IMR-90 (cell line): Measurements from ENCODE around the gene SORCS1. TPM values are rescaled to one million over a fixed set of nuclear protein-coding genes. Genes with fewer than 3 reads are reported as not detected.

ENCODE experiments used
- ATAC-seq: fragments of 200-7000 bp; cut with Tn5 transposase; 2 replicates; pipeline ENCODE4 v1.9.1; 2020; ENCODE audit warnings: low read depth, mild to moderate bottlenecking, moderate library complexity
- BruUV-seq: library from RNA; stranded (reverse); fragments of 400-500 nt; replicated peaks from 2 replicates; lab custom pipeline; 2021; lab: Mats Ljungman, UMichigan
- CTCF ChIA-PET: fragments of 300-600 bp; formaldehyde crosslinking; extraction: SDS; loops from one replicate; lab custom pipeline; 2021; ENCODE audit warnings: antibody characterized with exemption; lab: Yijun Ruan, JAX
- POLR2A ChIA-PET: fragments of 300-600 bp; sonication (Branson Sonifier 250); formaldehyde crosslinking; loops from one replicate; lab custom pipeline; 2022; ENCODE audit warnings: antibody characterized with exemption; ENCODE audit not compliant: unreplicated experiment; lab: Charles Lee
- DNase-seq: peaks from one replicate; pipeline ENCODE4 v3.0.0; 2013
- H2AFZ ChIP-seq: replicated peaks from 2 replicates; pipeline ENCODE3; 2013; ENCODE audit warnings: low read length, mild to moderate bottlenecking; ENCODE audit not compliant: poor library complexity
- H2AK5ac ChIP-seq: 2 replicates; pipeline ENCODE4 v1.6.1; 2013; ENCODE audit warnings: low read depth, low read length, inconsistent platforms
- H2AK9ac ChIP-seq: replicated peaks from 2 replicates; pipeline ENCODE3; 2013; ENCODE audit warnings: mild to moderate bottlenecking, low read depth, low read length, moderate library complexity; ENCODE audit not compliant: poor library complexity
- H2BK120ac ChIP-seq: 2 replicates; pipeline ENCODE4 v1.6.1; 2013; ENCODE audit warnings: low read depth, low read length, inconsistent platforms
- H2BK15ac ChIP-seq: 3 replicates; pipeline ENCODE4 v1.6.1; 2013; ENCODE audit warnings: low read depth, low read length, inconsistent platforms
- H2BK20ac ChIP-seq: 2 replicates; pipeline ENCODE4 v1.6.1; 2013; ENCODE audit warnings: low read depth, mild to moderate bottlenecking, inconsistent platforms, low read length, moderate library complexity
- H2BK5ac ChIP-seq: 2 replicates; pipeline ENCODE4 v1.6.1; 2013; ENCODE audit warnings: mild to moderate bottlenecking, low read depth, low read length, inconsistent platforms; ENCODE audit not compliant: poor library complexity, severe bottlenecking
- H3K14ac ChIP-seq: replicated peaks from 2 replicates; pipeline ENCODE4 v1.6.1; 2013; ENCODE audit warnings: low read depth, low read length, inconsistent platforms
- H3K18ac ChIP-seq: 2 replicates; pipeline ENCODE4 v1.6.1; 2013; ENCODE audit warnings: low read depth, low read length, control low read depth
- H3K23ac ChIP-seq: 2 replicates; pipeline ENCODE4 v1.6.1; 2013; ENCODE audit warnings: low read depth, low read length, inconsistent platforms
- H3K27ac ChIP-seq: 2 replicates; pipeline ENCODE4 v1.5.1; 2013; ENCODE audit warnings: mild to moderate bottlenecking, control low read depth, low read length; ENCODE audit not compliant: insufficient read depth
- H3K27me3 ChIP-seq: 2 replicates; pipeline ENCODE4 v1.6.1; 2013; ENCODE audit warnings: low read length; ENCODE audit not compliant: control insufficient read depth, insufficient read depth
- H3K36me3 ChIP-seq: 2 replicates; pipeline ENCODE4 v1.6.1; 2013; ENCODE audit warnings: low read length, mixed read lengths; ENCODE audit not compliant: control insufficient read depth, insufficient read depth
- H3K4ac ChIP-seq: 2 replicates; pipeline ENCODE4 v1.6.1; 2013; ENCODE audit warnings: low read depth, low read length, inconsistent platforms
- H3K4me1 ChIP-seq: 2 replicates; pipeline ENCODE4 v1.6.1; 2013; ENCODE audit warnings: low read length, mixed read lengths; ENCODE audit not compliant: control insufficient read depth, insufficient read depth
- H3K4me2 ChIP-seq: 2 replicates; pipeline ENCODE4 v1.6.1; 2013; ENCODE audit warnings: low read depth, mild to moderate bottlenecking, control low read depth, low read length, moderate library complexity
- H3K4me3 ChIP-seq: 2 replicates; pipeline ENCODE4 v1.5.1; 2013; ENCODE audit warnings: low read depth, mild to moderate bottlenecking, control low read depth, low read length, moderate library complexity; ENCODE audit not compliant: insufficient read depth
- H3K56ac ChIP-seq: 2 replicates; pipeline ENCODE4 v1.6.1; 2013; ENCODE audit warnings: low read length, inconsistent platforms; ENCODE audit not compliant: insufficient read depth; ENCODE audit errors: extremely low read depth
- H3K79me1 ChIP-seq, 2 experiments: 2 replicates each; pipeline ENCODE4 v1.6.1; 2013; ENCODE audit warnings: low read length in 2 of 2, inconsistent platforms in 1 of 2, low read depth in 1 of 2
- H3K9ac ChIP-seq: 2 replicates; pipeline ENCODE4 v1.6.1; 2013; ENCODE audit warnings: low read depth, low read length, control low read depth
- H3K9me1 ChIP-seq: 2 replicates; pipeline ENCODE4 v1.6.1; 2013; ENCODE audit warnings: low read length, inconsistent platforms; ENCODE audit not compliant: insufficient read depth
- H3K9me3 ChIP-seq: 2 replicates; pipeline ENCODE4 v1.6.1; 2013; ENCODE audit warnings: low read length; ENCODE audit not compliant: control insufficient read depth, insufficient read depth
- H4K20me1 ChIP-seq: 2 replicates; pipeline ENCODE4 v1.6.1; 2013; ENCODE audit warnings: low read length, inconsistent platforms; ENCODE audit not compliant: insufficient read depth
- H4K5ac ChIP-seq: 2 replicates; pipeline ENCODE4 v1.6.1; 2013; ENCODE audit warnings: mild to moderate bottlenecking, low read depth, low read length, control low read depth
- H4K8ac ChIP-seq, 2 experiments: 2 replicates each; pipeline ENCODE4 v1.6.1; 2013; ENCODE audit warnings: low read depth in 2 of 2, low read length in 2 of 2, control low read depth in 1 of 2, inconsistent platforms in 1 of 2
- H4K91ac ChIP-seq: 2 replicates; pipeline ENCODE4 v1.6.1; 2013; ENCODE audit warnings: low read depth, low read length, inconsistent platforms; ENCODE audit not compliant: insufficient read depth
- BHLHE40 ChIP-seq: fragments of 150-350 bp; IDR thresholded peaks from 2 replicates; pipeline ENCODE4 v1.6.1; 2016; ENCODE audit warnings: mild to moderate bottlenecking, low read depth, low read length
- CEBPB ChIP-seq: IDR thresholded peaks from 2 replicates; pipeline ENCODE4 v1.6.1; 2012; ENCODE audit warnings: low read depth, low read length, improper control_type of control experiment
- CHD1 ChIP-seq: IDR thresholded peaks from 2 replicates; pipeline ENCODE4 v1.6.1; 2012; ENCODE audit warnings: low read depth, low read length, improper control_type of control experiment
- MAZ ChIP-seq: IDR thresholded peaks from 2 replicates; pipeline ENCODE4 v1.6.1; 2012; ENCODE audit warnings: low read depth, mild to moderate bottlenecking, low read length, improper control_type of control experiment, moderate library complexity, borderline replicate concordance
- MXI1 ChIP-seq: IDR thresholded peaks from 2 replicates; pipeline ENCODE4 v1.6.1; 2012; ENCODE audit warnings: low read depth, mild to moderate bottlenecking, low read length, moderate library complexity, borderline replicate concordance
- NFE2L2 ChIP-seq: fragments of 150-350 bp; IDR thresholded peaks from 2 replicates; pipeline ENCODE4 v1.6.1; 2016; ENCODE audit warnings: low read depth, mild to moderate bottlenecking, low read length
- POLR2A ChIP-seq: IDR thresholded peaks from 2 replicates; pipeline ENCODE4 v1.6.1; 2012; ENCODE audit warnings: mild to moderate bottlenecking, low read depth, low read length
- RAD21 ChIP-seq: IDR thresholded peaks from 2 replicates; pipeline ENCODE4 v1.6.1; 2012; ENCODE audit warnings: low read length, improper control_type of control experiment
- RCOR1 ChIP-seq: IDR thresholded peaks from 2 replicates; pipeline ENCODE4 v1.6.1; 2012; ENCODE audit warnings: mild to moderate bottlenecking, low read length, improper control_type of control experiment; ENCODE audit not compliant: insufficient replicate concordance
- RFX5 ChIP-seq: IDR thresholded peaks from 2 replicates; pipeline ENCODE4 v1.8.0; 2012; ENCODE audit warnings: low read depth, mild to moderate bottlenecking, low read length, moderate library complexity
- SMC3 ChIP-seq: fragments of 150-350 bp; IDR thresholded peaks from 2 replicates; pipeline ENCODE4 v1.6.1; 2016; ENCODE audit warnings: low read depth, mild to moderate bottlenecking, antibody characterized with exemption, low read length, moderate library complexity
- WGBS, 2 experiments: methylation state at CpG; one replicate each; pipeline versions ENCODE4 v1.1.5 to v1.1.7; 2013; ENCODE audit warnings: missing lambda C conversion rate in 2 of 2; ENCODE audit not compliant: insufficient read length in 1 of 2; ENCODE audit errors: extremely low coverage in 2 of 2; 5-methylcytosine and 5-hydroxymethylcytosine counted together
- dilution Hi-C: fragments of 300-500 bp; cut with HindIII; formaldehyde crosslinking; loops from one replicate; pipeline ENCODE4 v1.14.3; 2018; ENCODE audit warnings: low sequenced_read_pairs; ENCODE audit not compliant: unreplicated experiment
- in situ Hi-C: fragments of 300-500 bp; cut with MboI; formaldehyde crosslinking; loops from 3 replicates; pipeline ENCODE4 v1.14.3; 2019; ENCODE audit warnings: low sequenced_read_pairs, inconsistent platforms, mixed read lengths
- intact Hi-C: fragments of 100-400 bp; cut with micrococcal nuclease; formaldehyde crosslinking; loops from 2 replicates; pipeline ENCODE4 v1.10.0; 2022
- polyA plus RNA-seq, 3 experiments: library from polyadenylated mRNA; depleted of rRNA; stranded (reverse); fragments of >200 nt; gene quantifications; 2 replicates each; pipeline ENCODE4 v1.2.3, GENCODE V29; 2012; ENCODE audit warnings: low replicate concordance in 1 of 3
- total RNA-seq: library from RNA; depleted of rRNA; stranded (reverse); fragments of >200 nt; gene quantifications from 2 replicates; pipeline ENCODE4 v1.2.3, GENCODE V29; 2012
- TF ChIP-seq, protein P1 (sequence below): conservative IDR thresholded peaks from 2 replicates; pipeline ENCODE4 v1.5.1; 2012; ENCODE audit warnings: mild to moderate bottlenecking, low read depth, low read length, improper control_type of control experiment
- TF ChIP-seq, protein P2 (sequence below): fragments of 150-350 bp; IDR thresholded peaks from 2 replicates; pipeline ENCODE4 v1.6.1; 2017; ENCODE audit warnings: mild to moderate bottlenecking, antibody characterized with exemption, low read length, low read depth
- TF ChIP-seq, protein P3 (sequence below): fragments of 150-350 bp; IDR thresholded peaks from 2 replicates; pipeline ENCODE4 v1.6.1; 2016; ENCODE audit warnings: low read depth, mild to moderate bottlenecking, low read length, moderate library complexity, borderline replicate concordance

The SORCS1 gene
- total and polyA plus RNA-seq, 2 of the 4 experiments (the other 2 are of a cell fraction), result under 0.01 TPM; not detected in 1

DNA sequence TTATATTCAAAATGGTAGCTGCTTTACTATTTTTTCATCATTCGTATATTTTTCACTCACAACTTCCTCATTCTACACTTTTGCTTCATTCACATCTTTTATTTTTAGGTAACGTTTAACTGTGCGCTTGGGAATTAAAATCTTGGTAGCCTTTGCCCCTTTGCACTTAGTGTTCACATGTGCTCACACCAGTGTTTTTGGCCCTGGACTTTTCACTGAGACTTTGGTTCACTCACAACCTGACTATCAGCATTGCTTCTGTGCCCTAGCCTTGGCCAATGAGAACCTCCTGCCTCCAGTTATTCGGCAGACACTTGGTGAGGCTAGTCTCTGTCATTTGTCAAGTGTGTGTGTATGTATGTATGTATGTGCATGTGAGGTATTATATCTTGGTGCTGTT, 596.9 kb downstream of the SORCS1 start:
- no peak overlapping the region for H3K4ac ChIP-seq
- H3K4me3 ChIP-seq, result no peak overlapping the region
- no peak for ATAC-seq
- H3K36me3 ChIP-seq, result no peaks in the 10 kb centered on the region
- H4K20me1 ChIP-seq, result no peaks in the 10 kb centered on the region
- H3K79me1 ChIP-seq, result no peaks in the 10 kb centered on the region
- H3K56ac ChIP-seq, result no peak overlapping the region
- H4K5ac ChIP-seq, result no peak overlapping the region
- ChIA-PET CTCF (no interaction called here), POLR2A (no interaction called here)
- no TSS peak for BruUV-seq
- peak overlapping the region; percentile 12; the same call in 1 of the 2 replicates for H4K91ac ChIP-seq
- in situ Hi-C loops (no loop called here), intact Hi-C loops (no loop called here), dilution Hi-C loops (no loop called here)
- H3K18ac ChIP-seq, result no peak overlapping the region
- DNase-seq, result no peak
- H3K9me3 ChIP-seq, result 0 out of 2 replicates have a peak, but pooled peaks cover 2% of the 10 kb centered on the region
- no peak overlapping the region for H2BK120ac ChIP-seq
- no peak overlapping the region for H2BK15ac ChIP-seq
- no peak overlapping the region for H3K4me2 ChIP-seq
- no peak overlapping the region for H3K14ac ChIP-seq
- H3K9ac ChIP-seq, result no peak overlapping the region
- no peak overlapping the region for H3K27ac ChIP-seq
- H3K27me3 ChIP-seq, result no peaks in the 10 kb centered on the region
- no peaks in the 10 kb centered on the region for H3K4me1 ChIP-seq
- no peak overlapping the region for H3K23ac ChIP-seq
- H4K8ac ChIP-seq, result no peak overlapping the region
- H2AK5ac ChIP-seq, result no peak overlapping the region
- no peak overlapping the region for H2BK5ac ChIP-seq
- H2BK20ac ChIP-seq, result no peak overlapping the region
- no peak overlapping the region for H2AFZ ChIP-seq
- no peak for TF ChIP-seq MXI1
- TF ChIP-seq, protein P1, sequence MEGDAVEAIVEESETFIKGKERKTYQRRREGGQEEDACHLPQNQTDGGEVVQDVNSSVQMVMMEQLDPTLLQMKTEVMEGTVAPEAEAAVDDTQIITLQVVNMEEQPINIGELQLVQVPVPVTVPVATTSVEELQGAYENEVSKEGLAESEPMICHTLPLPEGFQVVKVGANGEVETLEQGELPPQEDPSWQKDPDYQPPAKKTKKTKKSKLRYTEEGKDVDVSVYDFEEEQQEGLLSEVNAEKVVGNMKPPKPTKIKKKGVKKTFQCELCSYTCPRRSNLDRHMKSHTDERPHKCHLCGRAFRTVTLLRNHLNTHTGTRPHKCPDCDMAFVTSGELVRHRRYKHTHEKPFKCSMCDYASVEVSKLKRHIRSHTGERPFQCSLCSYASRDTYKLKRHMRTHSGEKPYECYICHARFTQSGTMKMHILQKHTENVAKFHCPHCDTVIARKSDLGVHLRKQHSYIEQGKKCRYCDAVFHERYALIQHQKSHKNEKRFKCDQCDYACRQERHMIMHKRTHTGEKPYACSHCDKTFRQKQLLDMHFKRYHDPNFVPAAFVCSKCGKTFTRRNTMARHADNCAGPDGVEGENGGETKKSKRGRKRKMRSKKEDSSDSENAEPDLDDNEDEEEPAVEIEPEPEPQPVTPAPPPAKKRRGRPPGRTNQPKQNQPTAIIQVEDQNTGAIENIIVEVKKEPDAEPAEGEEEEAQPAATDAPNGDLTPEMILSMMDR, result no peak
- TF ChIP-seq POLR2A, result no peak
- TF ChIP-seq NFE2L2, result no peak
- no peak for TF ChIP-seq RFX5
- TF ChIP-seq RCOR1, result no peak
- no peak for TF ChIP-seq BHLHE40
- TF ChIP-seq MAZ, result no peak
- no peak for TF ChIP-seq RAD21
- TF ChIP-seq, protein P2, sequence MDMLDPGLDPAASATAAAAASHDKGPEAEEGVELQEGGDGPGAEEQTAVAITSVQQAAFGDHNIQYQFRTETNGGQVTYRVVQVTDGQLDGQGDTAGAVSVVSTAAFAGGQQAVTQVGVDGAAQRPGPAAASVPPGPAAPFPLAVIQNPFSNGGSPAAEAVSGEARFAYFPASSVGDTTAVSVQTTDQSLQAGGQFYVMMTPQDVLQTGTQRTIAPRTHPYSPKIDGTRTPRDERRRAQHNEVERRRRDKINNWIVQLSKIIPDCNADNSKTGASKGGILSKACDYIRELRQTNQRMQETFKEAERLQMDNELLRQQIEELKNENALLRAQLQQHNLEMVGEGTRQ, result no peak
- no peak for TF ChIP-seq CEBPB
- no peak for TF ChIP-seq CHD1
- TF ChIP-seq, protein P3, sequence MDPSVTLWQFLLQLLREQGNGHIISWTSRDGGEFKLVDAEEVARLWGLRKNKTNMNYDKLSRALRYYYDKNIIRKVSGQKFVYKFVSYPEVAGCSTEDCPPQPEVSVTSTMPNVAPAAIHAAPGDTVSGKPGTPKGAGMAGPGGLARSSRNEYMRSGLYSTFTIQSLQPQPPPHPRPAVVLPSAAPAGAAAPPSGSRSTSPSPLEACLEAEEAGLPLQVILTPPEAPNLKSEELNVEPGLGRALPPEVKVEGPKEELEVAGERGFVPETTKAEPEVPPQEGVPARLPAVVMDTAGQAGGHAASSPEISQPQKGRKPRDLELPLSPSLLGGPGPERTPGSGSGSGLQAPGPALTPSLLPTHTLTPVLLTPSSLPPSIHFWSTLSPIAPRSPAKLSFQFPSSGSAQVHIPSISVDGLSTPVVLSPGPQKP, result no peak
- no peak for TF ChIP-seq SMC3
- WGBS, 2 experiments, result 93% methylated on average over 2 of the region's 4 CpGs; no CpG with 5 or more reads in 1 of the 2 experiments
- no peak overlapping the region for H2AK9ac ChIP-seq
- H3K9me1 ChIP-seq, result peaks cover 3% of the 10 kb centered on the region; the same call in 1 of the 2 replicates
